ENCODE data around the gene GFER.

The GFER gene

DNA sequence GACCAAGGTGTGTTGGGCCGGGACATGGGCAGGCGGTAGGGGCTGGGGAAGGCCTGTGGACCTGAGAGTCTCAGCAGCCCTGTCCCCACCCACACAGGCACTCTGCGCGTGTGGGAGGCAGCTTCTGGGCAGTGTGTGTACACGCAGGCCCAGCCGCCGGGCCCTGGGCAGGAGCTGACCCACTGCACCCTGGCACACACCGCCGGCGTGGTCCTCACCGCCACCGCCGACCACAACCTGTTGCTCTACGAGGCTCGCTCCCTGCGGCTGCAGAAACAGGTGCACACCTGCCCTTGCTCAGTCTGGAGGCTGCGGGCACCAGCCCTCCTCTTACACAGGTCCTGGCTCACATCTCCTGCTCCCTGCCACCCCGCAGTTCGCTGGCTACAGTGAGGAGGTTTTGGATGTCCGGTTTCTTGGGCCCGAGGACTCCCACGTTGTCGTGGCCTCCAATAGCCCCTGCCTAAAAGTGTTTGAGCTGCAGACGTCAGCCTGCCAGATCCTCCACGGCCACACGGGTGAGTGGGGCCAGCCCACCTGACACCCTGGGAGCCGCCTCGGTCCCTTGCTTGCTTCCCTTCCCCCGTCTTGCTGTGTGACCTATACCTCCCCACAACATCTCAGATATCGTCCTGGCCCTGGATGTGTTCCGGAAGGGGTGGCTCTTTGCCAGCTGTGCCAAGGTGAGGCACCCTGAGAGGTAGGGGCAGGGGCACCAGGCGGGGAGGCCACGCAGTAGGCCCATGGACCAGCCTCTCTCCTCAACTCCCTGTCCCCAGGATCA, 8.4 kb upstream of the GFER start:
- DNase-seq: no peak

DNA sequence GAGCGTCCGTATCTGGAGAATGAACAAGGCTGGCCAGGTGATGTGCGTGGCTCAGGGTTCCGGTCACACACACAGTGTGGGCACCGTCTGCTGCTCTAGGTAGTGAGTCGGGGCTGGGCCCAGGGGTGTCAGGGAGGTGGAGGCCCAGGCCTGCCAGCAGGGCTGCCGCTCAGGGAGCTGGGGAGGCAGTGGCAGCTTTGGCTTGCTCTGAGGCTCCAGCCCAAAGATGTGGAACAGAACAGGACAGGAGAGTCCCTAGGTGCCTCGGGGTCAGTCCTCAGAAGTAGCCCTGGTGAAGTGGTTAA, 7.8 kb upstream of the GFER start:
- DNase-seq: no peak

DNA sequence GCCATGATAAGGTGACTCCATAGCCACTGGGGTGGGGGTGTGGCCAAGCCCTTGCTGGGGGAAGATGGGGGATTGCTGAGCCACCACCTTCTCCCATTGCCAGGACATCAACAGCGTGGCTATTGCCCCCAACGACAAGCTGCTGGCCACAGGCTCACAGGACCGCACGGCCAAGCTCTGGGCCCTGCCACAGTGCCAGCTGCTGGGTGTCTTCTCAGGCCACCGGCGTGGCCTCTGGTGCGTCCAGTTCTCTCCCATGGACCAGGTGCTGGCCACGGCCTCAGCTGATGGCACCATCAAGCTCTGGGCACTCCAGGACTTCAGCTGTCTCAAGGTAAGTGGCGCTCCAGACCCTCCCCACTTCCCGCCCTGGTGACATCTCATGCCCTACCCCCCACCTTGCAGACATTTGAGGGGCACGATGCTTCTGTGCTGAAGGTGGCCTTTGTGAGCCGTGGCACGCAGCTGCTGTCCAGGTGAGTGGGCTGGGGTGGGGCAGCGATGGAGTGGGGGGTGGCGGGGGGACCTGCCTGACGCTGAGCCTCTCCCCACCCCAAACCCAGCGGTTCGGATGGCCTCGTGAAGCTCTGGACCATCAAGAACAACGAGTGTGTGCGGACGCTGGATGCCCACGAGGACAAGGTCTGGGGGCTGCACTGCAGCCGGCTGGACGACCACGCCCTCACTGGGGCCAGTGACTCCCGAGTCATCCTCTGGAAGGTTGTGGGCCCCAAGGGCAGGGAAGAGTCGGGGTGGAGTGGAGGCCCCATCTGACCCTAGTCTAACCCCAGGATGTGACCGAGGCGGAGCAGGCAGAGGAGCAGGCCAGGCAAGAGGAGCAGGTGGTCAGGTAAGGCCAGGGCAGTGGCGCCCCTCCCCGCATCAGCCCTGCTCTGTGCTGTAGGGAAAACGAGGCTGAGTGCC, 6.8 kb upstream of the GFER start:
- DNase-seq: no peak

DNA sequence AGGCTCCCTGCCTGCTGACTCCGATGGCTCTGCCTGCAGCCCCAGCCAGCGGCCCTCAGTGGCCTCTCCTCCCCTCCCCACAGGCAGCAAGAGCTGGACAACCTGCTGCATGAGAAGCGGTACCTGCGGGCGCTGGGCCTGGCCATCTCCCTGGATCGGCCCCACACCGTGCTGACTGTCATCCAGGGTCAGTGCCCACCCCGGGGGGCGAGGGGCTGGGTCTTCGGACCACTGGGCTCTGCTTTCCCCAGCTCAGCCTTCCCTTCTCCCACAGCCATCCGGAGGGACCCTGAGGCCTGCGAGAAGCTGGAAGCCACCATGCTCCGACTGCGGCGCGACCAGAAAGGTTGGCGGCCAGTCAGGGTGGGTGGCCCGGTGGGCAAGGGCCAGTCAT, 6.1 kb upstream of the GFER start:
- DNase-seq: no peak

DNA sequence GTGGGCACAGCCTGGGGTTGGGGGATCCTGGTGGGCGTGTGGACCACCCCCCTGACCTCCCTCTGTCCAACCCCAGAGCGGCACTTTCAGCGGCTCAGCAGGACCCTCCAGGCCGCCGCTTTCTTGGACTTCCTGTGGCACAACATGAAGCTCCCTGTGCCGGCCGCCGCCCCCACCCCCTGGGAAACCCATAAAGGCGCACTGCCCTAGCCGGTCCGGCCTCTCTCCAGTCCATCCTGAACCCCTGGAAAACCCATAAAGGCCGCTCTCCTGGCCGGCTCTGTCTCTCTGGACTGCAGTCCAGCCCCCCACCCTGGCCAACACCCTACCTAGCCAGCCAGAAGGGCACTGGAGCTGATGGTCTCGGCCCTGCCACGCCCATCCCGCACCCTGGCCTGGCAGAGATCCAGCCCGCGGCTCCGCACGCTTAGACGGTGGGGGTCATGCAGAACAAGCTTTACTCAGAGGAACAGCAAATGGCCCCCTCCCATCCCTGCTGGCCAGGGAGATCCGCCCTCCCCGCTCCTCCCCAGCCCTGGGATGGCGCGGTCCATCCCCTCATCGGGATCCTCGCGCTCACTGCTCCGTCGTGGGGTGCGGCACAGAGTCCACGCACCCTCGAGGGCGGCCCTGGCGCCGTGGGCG, 5.4 kb upstream of the GFER start:
- DNase-seq: no peak

DNA sequence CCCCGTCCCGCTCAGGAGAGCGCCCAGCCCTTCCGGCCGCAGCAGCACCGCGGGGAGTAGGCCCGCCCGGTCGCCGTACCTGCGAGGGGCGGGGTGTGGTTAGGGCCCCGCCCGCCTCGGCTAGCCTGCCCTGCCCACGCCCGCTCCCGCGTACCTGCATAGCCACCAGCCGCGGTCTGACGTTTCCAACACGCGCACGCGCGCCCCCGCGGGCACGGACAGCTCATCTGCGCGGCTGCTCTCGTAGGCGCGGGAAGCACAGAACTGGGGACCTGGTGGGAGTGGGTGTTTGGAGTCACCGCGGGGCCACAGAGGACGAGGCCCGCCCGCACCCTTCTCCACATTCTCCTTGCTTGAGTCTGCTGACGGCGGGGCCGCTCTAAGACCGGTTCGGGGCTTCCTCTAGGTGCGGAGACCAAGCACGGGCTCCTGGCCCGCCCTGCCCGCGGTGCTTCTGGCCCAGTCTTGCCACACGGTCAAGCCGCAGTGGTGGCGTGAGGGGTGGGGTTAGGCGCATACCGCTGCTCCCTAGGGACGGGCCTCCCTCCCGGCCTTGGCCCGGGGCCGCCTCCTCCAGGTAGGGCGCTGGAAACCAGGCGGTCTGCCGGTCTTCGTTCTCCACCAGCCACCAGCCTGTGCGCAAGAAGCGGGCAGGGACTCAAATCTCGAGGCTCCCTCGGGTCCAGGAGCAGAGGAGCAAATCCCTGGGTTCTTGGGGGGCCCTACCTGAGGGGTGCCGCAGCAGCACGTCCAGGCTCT, 4.5 kb upstream of the GFER start:
- DNase-seq: no peak

DNA sequence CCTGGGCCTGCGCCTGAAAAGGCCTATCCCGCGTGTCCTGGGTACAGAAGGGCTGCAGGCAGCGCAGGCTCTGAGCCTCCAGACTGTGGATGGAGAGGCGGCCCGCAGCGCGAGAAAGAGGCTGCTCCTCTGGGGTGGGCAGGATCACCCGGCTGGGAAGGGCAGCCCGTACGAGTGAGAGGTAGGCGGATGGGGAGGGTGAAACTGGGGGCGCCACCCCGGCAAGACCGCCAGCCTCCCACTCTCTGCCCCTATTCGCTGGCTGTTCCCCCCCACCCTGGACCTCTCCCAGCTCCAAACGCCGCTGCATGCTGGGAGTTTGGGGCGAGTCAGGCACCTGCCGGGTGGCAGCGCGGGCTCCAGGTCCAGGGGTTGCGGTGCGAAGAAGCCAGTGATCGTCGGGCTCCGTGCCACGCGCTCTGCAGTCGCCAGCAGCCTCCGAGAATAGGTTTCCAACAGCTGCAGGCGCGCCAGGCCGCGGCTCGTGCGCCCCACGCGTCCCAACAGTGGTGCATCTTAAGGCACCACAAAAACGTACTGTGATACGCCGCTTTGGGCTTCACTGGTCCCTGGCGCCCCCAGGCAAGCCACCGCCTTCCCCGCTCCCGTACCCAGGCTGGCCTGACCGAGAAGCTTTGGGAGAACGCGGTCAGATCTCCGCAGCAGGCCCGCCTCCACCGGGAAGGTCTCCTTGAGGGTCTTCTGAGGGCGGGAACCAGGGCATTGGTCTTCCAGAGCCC, 3.8 kb upstream of the GFER start:
- no peak for DNase-seq

DNA sequence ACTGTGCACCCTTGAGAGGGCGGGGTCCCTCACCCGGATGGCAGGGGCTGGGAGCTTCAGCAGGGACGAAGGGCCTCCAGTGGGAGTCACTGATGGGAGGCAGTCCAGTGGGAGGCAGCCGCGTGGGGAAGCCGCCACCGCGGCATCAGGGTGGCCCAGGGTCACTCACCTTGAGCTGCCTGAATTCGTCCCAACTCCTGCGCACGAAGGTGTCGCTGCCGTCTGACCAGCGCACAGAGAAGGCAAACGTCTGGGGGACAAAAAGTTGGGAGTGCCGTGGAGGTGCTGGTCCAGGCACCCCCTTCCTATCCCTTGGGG, 3.3 kb upstream of the GFER start:
- DNase-seq: no peak

DNA sequence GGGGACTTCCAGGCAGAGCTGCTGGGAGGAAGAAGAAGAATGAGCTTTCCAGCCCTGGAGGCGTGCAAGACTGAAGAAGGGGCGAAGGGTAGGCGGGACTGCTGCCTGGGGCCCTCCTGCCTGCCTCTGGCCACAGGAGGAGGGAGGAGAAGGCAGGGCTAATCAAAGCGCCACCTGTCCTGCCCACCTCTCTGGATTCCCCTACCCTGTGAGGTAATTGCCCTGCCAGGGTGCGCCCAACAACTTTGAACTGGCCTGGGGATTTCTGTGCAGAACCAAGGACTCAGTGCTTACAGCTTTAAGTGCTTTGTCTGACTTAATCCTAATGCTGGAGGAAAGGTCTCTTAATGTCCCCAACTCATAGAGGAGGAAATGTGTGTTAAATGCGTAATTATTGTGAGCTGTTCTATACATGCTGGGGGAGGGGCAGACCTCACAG, 2.6 kb upstream of the GFER start, which contains the start of gene NOXO1:
TSS of gene NOXO1 (minus strand) at position 72 of the 439 bp plus-strand sequence. CDS start 290 bp downstream, outside the sequence.
- DNase-seq: no peak

DNA sequence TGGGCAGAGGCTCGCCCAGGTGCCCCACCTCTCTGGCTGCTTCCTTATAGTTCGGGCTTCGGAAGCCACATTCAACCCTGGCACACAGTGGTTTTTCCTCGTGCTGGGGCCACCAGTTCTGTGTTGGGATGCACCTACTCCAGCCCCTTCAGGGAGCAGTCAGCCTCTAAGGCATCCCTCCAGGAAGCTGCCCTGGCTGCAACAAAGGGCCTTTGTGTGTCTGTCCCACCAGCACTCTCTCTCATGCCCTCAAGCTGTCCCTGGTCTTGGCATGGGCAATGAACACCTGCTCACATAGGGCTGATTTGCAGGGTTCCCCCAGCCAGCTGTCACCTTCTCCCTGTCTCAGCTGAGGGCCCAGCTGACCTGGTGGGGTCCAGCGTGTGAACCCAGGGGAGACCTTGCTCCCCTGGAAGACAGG, 2.0 kb upstream of the GFER start:
- no peak for DNase-seq

DNA sequence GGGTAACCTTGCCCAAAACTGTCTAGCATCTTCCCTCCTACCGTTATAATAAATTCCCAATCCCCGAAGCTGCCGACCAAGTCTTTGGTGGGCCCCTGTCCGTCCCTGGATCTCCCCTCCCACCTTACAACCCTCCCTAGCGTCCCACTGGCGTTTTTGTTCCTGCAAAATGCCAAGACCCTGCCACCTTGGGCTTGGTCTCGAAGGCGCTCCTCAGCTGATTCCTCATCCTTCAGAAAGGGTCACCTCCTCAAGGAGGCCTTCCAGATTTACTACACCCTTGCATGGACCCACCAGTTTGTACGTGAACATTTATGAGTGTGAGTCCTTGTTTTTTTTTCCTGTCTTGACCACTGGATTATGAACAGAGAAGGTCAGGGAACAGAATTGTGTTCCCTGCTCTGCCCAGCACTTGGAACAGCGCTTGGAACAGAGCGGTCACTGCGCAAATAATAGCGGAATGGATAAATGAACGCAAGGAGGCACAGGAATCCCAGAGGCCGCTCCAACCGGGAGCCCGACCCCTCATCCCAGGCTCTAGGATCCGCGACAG, 926 bp upstream of the GFER start:
- DNase-seq: no peak

DNA sequence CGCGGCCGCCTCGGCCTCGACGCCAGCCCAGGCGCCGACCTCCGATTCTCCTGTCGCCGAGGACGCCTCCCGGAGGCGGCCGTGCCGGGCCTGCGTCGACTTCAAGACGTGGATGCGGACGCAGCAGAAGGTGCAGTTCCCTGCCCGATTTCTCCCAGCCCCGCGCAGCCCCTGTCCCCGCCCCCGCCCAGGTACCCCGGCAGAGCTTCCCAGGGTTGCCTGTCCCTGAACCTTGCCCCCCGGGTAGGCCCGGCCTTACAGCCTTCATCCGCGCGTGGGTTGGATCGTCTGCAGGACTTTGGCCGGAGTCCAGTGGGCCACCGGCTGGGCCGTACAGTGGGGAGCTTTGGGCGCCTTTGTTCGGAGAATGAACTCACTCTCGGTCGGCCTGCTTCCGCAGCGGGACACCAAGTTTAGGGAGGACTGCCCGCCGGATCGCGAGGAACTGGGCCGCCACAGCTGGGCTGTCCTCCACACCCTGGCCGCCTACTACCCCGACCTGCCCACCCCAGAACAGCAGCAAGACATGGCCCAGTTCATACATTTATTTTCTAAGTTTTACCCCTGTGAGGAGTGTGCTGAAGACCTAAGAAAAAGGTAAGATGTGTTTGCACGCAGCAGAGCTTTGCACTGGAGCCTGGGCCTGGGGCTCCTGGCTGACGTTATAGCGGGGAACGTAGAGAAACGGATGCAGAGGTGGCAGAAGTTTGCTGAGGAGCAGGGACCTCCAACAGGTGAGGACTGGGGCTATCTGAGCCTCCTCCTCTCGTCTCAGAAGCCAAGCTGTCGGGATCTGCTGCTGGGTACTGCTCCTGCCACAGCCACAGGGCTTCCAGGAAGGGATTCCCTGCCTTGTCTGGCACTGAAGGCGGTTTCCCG, 593 bp downstream of the GFER start:
- no peak for DNase-seq

DNA sequence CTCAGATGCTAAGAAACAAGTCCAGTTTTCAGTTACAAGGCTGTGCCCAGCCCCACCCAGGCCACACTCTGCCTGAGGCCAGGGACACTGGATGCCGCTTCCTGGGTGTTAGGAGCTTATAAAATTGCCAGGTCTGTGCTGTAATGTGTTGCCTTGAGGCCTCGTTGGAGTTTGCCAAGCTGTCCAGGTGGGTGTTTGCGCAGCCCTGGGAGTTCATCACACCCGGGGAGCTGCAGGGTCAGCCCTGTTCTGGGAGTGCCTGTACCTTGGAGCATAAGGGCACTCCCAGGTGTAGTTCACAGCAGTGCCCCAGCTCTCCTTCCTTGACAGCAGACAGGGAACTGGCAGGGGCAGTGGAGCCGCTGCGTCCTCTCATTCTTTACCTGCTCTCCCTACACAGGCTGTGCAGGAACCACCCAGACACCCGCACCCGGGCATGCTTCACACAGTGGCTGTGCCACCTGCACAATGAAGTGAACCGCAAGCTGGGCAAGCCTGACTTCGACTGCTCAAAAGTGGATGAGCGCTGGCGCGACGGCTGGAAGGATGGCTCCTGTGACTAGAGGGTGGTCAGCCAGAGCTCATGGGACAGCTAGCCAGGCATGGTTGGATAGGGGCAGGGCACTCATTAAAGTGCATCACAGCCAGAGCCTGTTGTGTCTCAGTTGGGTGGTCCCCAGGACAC, 1.6 kb downstream of the GFER start:
- DNase-seq: no peak

DNA sequence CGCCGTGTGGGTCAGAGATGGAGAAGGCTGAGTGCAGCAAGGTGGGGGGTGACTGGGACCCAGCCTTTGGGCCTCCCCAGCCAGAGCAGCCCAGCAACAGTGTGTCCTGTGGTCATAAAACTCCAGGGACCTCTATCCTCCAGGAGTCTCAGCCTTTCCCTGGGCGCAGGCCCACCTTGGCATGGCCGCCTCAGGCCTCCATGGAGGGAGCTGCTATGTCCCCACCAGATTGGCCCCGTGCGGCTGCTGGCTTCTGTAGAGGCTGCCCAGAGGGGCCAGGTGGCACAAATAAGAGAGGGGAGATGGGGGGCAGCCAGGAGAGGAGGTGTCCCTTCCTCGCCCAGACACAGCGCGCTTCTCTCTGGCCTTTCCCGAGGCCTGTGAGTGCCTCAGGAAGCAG, 3.2 kb downstream of the GFER start:
- no peak for DNase-seq

DNA sequence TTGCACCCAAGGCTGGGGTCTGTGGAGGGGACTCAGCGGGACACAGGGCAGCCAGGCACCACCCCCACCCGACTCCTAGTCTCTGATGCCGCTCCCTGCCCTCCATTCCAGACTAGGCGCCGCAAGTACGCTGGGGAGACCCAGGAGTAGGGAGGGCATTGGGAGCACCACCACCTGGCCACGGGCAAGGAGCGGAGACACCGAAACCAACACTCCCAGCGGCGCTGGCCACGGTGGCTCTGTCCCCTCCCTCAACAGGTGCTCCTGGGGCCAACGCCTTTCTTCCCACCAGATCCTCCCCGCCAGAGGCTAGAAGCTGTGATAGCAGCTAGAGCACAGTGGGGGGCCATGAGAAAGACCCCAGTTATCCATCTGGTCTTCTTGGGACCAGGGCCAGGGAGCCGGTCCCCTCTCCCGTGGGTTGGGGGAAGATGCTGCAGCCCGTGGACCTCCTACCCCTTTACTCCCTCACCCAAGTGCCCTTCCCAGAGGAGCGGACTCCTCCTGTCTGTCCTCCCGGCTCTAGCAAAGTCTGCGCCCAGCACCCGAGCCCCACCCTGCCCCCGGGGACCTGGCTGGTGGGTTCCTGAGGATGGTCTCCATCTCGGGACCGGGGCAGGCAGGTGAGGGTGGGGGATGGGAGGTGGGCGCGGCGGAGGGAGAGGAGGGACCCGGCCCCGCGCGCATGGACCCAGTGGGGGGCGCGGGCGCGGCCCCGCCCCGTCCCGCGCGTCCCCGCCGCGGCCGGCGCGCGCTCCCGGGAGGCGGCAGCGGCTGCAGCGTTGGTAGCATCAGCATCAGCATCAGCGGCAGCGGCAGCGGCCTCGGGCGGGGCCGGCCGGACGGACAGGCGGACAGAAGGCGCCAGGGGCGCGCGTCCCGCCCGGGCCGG, 5.5 kb downstream of the GFER start, which contains the start of gene SYNGR3:
TSS of gene SYNGR3 (plus strand) at position 762 of the 892 bp plus-strand sequence. CDS start 133 bp downstream, outside the sequence.
- DNase-seq: no peak

DNA sequence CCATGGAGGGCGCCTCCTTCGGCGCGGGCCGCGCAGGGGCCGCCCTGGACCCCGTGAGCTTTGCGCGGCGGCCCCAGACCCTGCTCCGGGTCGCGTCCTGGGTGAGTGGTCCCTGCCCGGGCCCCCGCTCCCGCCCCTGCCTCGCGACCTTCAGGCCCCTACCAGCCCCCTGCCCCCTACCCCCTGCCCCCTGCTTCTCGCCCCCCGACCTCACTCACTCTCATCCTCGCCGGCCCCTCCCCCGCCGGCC, 6.0 kb downstream of the GFER start:
- DNase-seq: no peak

DNA sequence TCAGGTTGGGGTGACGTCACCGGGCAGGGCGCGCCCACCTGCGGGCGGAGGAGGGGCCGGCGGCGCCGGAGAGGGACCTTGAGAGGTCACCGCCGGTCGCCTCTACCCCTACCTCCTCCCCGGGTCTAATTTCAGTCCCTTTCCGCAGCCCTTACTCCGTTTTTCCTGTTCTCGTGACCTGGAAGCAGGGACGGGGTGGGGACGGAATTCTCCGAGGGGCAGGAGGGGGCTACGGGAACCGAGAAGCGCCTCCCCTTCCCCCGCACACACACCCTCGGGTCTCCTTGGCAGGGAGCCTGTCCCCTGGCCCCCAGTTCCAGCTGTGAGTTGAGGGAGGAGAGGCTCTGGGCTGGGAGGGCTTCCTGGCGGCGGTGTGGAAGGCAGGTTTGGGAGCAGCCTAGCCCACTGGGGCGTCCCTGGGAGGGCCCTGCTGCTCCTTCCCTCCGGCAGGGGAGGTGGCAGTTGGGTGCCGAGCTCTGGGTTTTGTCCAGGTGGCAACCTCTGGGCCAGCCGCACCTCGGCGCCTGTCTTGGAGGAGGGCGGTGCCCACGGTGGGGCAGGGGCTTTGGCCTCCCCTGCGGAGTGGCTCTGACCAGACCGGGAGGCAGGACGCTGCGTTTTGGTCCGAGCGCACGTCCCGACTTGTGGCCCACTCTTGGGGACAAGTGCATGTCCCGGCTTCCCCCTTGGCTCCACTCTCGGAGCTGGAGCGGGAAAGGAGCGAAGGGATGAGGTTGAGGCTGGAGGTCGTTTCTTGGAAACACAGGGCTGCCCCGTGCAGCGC, 6.5 kb downstream of the GFER start:
- DNase-seq: no peak

DNA sequence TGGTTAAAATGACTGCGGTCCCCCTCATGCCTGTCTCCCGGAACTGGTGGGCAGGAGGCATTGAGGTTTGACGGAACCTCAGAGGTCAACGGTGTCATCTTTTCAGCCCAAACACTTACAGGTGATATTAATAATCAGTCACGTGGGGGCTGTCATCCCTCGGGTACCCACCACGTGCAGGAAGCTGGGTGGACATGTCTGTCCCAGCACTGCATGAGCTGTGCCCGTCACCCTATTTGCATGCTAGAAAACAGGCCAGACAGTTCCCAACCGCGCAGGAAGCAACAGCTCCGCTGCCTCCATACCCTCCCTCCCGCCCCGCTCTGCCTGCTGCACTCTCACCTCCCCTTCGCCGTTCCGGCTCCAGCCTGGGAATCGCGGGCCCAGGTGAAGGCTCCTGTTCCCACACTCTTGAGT, 7.2 kb downstream of the GFER start:
- no peak for DNase-seq

DNA sequence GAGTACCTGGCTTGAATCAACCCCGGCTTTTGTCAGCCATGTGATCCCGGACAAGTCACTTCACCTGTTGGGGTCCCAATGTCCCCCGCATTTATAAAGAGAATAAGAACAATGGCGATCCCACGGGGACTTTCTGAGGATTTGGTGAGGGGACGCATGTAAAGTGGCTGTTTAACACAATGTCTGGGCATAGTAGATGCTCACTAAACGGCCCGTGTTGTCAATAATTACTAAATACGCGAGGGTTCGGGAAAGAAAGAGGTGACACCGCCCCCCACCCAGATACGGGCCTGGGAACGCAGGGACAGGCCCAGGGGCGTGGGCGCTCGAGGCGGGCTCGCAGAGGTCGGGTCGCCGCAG, 7.6 kb downstream of the GFER start:
- no peak for DNase-seq
